ENCODE results near the gene SHROOM3.
A peak's percentile ranks its signal among the peaks of the same experiment; 100 is the strongest.

- TF ChIP-seq CTCF (IDR thresholded peaks at IDR 0.05) = peak; percentile 40 to 74 (median 66)
- TF ChIP-seq POLR2A (IDR thresholded peaks at IDR 0.05) = no peak
Observed at GRCh38 chr4:76504613-76505465, 69.8 kb downstream of the SHROOM3 start.
